ENCODE results near the gene ELAVL3.
"Not testable (repeated sequence)": the region's sequence is repeated elsewhere in the genome, so short reads cannot be mapped to it uniquely, and the experiment has no call there.

Gene ELAVL3

DNA sequence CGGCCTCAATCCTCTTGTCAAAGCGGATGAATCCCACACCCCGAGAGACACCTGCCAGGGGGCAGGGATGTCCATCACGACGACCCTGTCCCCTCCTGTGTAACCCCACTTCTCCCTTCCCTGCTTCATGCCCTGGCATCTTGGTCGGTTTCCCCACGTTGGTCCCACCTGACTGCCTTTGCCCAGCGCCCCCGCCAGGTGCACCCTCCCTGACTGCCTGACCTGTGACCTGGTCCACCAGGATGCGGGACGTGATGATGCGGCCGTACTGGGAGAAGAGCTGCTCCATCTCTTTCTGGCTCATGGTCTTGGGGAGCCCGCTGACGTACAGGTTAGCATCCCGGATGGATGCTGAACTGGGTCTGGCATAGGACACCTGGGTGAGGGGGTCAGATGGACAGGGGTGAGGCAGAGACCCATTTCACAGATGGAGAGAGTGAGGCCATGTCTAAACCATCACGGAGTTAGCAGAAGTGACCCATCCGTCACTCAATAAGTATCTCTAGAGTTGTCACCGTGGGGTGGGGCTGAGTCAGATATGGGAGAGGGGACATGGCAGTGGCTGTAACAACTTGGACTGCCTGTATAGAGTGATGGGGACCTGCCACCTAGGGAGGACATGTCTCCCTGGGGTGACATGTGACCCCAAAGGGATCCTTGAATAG lies 22.5 kb downstream of the ELAVL3 start:
- DNase-seq = no peak

DNA sequence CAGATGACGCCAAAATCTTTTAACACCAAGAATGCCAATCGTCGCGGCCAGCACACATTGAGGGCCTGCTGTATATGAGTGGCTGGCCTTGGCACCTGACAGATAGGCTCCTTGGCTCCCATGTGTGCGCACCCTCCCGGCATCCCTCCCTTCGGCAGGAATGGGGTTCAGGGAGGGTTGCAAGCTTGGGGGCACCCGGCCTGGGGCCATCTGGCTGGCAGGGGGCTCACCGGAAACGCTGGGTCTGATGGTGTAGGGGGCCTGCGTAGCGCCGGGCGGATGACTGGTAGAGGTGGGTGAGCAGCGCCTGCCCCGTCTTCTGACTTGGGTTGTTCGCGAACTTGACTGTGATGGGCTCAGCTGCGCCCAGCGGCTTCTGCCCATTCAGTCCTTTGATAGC lies 23.0 kb downstream of the ELAVL3 start:
- no peak for DNase-seq

DNA sequence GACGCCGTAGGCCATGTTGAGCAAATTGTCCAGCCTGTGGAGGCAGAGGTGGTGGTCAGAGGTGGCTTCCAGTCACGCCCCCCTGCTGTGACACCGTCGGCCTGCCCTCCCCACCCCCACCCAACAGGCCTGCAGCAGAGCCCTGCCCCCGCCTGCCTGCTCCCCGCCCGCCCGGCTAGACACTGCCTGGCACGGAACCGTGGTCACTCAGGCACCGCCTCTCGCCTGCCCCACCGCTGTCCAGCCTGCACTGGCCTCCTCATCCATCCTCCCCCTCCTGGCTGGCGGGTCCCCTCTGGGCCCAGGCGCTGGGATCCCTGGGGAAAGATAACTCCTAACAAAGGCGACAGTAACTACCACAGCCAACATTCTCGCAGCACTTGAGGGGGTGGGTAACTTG lies 23.7 kb downstream of the ELAVL3 start:
- no peak for DNase-seq

DNA sequence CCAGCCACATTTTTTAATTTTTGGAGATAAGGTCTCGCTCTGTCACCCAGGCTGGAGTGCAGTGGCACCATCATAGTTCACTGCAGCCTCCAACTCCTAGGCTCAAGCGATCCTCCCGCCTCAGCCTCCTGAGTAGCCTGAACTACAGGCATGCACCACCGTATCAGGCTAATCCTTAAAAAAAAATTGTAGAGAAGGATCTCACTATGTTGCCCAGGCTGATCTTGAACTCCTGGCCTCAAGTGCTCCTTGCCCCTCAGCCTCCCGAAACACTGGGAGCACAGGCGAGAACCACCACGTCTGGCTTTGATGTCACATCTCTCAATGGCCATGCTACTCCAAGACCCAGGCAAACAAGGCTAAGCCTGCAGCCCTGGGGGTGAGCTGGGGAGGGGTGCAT lies 24.2 kb downstream of the ELAVL3 start:
- no peak for DNase-seq

DNA sequence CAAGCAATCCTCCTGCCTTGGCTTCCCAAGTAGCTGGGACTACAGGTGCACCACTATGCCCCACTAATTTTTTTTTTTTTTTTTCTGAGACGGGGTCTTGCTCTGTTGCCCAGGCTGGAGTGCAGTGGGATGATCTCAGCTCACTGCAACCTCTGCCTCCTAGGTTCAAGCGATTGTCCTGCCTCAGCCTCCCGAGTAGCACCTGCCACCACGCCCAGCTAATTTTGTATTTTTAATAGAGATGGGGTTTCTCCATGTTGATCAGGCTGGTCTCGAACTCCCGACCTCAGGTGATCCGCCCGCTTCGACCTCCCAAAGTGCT lies 25.7 kb downstream of the ELAVL3 start:
- DNase-seq = not testable (repeated sequence)

DNA sequence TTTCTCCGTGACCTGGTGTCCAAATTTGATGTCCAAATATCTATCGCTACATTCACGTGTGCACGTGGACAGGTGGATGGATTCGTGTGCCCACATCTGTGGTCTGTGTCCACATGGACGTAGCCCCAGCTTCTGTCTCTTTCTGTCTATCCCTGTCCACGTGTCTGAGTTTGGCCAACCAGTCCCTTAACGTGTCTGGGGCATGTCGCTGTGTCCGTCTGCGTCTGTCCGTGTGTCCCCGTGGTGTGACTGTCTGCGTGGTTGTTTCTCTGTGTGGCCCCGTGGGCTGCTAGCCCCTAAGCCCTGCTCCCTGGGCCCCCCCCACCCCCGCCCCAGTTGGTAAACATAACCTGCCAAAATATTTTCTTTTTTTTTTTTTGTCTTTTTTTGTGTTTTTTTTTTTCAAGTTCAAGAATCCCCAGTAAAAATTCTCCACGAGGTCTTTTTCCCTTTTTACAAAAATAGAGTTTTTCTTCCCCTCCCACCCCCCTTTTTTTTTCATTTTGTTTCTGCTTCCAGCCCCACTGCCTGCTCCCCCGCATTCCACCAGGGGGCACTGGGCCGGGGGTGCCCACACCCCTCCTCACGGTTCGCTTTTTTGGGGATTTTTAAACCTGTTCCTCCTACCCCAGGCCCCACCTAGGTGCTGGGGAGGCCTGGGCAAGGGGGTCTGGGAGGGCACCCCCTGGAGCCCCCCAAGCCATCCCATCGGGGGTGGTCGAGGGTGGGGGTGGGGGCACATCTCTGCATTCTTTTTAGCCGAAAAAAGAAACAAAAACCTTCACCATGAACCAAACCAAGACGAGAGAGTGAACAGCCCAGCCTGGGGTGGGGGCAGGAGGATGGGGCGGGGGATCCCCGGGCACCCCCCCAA lies 27.1 kb downstream of the ELAVL3 start:
- DNase-seq = no peak

DNA sequence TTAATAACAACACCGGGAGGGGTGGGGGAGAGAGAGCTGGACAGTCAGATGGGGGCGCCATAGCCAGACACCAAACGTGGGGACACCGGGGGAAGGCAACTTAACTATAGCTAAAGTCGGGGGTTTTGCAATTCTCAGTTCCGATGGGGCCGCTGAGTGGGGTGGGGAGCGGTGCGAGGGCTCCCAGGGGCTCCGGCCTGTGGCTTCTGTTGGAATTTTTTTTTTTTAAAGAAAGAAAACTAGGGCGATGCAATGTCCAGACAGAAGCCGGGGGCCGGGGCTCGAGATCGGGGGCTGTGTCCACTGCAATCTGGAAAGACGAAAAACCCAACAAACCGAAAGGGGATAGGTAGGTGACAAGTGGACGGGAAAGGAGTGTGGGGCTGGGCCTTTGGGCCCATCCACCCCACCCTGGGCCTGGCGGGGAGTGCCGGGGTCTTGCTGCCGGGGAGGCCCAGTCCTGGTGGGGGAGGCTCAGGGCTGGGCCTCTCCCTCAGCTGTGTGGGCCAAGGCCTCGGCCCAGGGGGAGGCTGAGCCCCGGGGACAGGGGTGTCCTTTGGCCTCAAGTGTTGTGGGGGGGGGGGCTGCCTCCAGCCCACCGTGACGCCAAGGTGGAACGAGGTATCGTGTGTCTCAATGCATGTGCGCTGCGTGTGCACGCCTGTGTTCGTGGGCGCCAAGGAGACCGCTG lies 28.1 kb downstream of the ELAVL3 start:
- no peak for DNase-seq

DNA sequence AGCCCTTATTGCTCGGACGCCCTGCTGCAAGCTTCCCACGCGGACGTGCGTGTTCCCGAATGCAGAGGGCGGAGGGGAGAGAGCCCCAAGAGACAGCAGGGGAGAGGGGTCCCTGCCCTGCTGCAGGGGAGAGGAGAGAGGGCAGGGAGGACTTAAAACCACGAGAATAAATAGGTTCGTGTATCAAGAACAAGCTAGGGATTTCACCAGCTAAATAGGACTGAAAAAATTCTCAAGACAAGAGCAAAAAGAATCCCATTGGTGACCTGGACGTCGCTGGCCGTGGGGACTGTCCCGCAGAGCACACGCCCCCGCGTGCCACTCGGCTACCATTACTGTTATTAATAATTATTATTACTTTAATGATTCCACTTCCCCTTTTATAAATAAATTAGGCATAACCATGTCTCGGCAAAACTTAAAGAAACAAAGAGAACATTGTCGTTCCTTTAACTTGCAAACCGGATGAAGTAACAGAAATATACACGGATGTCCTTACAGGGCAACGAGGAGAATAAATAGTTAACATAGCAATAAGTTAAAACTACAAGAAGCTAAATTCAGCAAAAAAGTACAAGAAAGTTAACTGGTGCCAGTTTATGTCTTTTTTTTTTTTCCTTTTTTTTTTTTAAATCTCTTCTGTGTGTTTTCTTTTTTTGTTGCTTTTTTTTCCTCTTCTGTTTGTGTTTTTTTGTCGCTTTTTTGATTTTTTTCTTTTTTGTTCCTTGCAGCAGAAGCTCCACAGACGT lies 28.8 kb downstream of the ELAVL3 start:
- no peak for DNase-seq

DNA sequence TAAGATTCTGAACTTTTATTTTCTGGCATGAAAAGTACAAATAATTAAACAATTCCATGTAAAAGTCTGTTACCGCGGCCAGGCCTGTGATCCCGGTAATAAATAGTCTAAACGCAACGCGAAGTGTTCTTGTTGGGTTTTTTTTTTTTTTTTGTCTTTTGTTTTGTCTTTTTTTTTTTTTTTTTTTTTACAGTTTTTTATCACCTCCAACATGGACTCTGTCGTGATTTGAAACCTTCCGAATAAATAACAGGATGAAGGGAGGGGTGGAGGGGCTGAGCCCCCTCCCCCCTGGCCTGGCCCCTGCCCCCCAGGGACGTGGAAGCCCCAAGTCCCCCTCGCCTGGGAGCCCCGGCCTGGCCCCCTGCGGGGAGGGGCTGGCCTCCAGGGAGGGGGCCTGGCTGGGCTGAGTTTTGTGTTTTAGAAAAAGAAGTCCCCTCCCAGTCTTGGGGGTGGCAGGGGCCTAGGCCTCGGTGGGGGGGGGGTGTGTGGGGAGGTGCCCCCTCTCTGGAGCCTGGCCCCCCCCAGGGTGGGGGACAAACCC lies 29.4 kb downstream of the ELAVL3 start:
- DNase-seq = no peak

DNA sequence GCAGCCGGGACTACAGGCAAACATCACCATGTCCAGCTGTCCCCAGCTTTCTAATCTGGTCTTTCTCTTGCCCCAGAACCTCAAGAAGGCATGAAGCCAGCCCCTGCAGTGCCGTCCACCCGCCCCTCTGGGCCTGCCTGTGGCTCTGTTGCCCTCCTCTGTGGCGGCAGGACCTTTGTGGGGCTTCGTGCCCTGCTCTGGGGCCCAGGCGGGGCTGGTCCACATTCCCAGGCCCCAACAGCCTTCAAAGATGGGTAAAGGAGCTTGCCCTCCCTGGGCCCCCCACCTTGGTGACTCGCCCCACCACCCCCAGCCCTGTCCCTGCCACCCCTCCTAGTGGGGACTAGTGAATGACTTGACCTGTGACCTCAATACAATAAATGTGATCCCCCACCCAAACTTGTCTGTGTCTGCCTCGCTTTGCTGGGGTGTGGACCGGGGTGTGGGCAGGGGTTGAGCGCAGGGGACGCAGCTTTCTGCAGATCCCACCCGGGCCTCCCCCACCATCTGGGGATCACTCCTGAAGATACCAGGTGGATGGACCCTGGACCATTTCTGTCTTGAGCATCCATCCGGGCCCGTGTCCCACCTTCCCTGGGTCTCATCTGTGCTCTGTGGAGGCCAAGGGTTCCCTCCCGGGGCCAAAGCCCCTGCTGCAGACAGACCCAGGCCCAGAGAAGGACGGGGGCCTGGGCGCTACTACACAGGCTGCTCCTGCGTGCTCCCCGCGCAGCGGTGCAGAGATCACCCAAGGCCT lies 30.1 kb downstream of the ELAVL3 start:
- no peak for DNase-seq

DNA sequence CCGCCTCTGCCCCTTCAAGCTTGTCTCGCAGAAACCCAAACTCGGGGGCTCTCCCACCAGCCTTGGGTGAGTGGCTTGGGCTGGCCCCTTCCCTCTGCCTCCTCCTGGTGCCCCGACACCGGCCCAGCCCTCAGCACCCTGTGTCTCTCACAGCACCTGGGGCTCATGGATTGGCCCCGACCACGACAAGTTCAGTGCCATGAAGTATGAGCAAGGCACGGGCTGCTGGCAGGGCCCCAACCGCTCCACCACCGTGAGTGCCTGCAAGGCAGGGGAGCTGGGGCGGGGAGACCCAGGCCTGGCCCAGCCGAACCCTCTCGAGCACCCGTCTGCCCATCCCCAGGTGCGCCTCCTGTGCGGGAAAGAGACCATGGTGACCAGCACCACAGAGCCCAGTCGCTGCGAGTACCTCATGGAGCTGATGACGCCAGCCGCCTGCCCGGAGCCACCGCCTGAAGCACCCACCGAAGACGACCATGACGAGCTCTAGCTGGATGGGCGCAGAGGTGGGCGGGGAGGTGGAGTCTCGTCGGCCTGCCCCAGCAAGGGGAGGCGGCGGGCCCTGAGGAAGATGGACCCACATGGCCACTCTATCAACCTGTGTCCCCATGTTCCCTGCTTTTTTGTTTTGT lies 31.8 kb downstream of the ELAVL3 start:
- DNase-seq = no peak

DNA sequence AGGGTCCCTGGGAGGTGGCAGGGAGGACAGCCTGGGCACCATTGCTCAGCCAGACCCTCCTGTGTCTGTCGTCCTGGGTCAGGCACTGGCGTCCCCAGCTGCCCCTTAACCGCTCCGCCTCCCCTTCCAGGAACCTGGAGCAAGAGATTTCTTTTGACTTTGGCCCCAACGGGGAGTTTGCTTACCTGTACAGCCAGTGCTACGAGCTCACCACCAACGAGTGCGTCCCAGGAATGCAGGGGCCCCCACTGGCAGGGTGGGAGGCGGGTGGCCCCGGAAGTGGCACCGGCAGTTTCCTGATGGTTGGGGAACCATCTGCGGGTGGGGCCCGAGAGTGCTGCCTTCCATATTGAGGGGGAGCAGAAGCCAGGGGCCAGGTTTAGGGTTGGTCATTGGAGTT lies 32.4 kb downstream of the ELAVL3 start:
- DNase-seq = no peak

DNA sequence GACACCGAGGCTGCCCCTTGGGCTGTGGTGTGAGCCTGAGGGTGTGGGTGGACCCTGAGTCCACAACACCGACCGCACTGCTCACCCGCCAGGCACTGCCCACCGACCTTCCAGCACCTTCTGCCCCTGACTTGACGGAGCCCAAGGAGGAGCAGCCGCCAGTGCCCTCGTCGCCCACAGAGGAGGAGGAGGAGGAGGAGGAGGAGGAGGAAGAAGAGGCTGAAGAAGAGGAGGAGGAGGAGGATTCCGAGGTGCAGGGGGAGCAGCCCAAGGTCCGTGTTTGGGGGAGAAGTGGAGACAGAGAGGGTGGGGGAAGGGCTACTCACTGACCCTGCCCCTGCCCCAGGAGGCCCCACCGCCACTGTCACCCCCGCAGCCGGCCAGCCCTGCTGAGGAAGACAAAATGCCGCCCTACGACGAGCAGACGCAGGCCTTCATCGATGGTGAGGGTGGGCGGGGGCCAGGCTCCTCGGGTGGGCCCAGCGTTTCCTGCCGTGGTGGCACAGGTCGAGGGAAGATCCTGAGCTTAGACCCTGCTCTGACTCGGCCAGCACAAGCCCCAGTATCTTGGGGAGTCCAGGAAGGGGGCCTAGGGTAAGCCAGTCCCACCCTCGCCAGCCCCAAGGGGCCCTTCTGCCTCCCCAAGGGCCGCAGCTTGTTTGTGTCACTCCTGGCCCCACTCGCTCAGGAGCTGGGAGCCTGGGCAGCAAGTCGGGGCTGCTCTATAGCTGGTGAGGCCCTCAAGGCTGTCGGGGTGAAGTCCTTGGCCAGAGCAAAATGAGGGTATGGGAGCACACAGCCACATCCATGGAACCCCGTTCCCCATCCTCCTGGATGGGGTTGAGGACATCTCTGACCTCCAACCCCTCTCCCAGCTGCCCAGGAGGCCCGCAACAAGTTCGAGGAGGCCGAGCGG lies 33.2 kb downstream of the ELAVL3 start:
- DNase-seq = no peak

DNA sequence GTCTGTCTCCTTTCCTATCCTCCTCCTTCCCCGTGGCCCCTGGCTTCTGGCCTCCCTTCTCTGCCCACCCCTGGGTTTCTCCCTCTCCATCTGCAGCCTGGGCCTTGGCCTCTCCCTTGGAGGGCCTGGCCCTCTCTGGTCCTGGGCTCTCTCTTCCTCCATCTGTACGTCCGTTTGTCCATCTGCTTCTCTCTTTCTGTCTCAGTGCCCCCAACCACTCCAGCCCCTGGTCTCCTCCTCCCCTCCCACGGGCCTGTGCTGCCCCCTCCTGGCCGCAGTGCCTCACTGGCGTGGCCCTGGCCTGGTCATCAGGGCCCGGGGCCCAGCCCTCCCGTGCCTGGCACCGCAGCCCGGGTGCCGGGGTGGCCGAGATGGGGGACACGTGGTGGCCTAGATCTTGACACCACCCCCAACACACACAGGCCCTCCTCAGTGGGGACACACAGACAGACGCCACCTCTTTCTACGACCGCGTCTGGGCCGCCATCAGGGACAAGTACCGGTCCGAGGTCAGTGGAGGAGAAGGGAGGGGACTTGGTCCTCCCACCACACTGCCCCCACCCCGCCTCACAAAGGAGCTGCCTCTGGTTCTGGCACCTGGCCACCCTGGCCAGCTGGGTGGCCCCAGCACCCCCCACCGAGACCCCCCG lies 34.1 kb downstream of the ELAVL3 start:
- DNase-seq = peak in 2 of 5 donors; percentile 37 to 40

DNA sequence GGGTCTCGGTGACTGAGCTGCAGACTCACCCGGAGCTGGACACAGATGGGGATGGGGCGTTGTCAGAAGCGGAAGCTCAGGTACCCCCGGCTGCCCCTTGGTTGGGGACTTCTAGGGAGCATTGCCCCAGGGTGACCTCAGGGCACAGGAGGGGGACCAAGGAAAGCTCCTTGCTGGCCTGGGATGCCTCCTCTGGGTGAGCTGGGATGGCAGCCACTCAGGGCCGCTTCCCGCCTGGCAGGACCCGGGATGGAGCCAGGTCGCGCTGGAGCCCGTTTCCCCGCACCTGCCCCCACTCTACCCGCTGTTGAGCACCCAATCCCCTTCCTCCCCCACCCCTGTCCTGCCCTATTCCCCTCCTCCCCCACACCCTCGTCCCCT lies 34.6 kb downstream of the ELAVL3 start:
- DNase-seq = no peak

DNA sequence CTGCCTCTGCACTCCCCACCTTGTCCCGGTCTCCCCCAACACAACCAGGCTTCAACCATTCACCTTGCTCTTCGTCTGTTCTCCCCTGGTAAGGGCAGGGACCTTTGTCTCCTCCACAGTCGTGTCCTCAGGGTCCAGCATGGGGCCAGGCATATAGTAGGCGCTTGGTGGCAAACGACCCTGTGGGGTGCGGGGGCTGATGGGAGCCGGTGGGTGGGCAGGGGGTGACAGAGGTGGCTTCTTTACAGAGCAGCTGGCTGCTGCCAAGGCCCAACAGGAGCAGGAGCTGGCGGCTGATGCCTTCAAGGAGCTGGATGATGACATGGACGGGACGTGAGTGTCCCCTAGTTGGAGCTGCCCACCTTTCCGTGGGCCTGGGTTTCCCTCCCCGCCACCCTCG lies 35.7 kb downstream of the ELAVL3 start:
- no peak for DNase-seq

DNA sequence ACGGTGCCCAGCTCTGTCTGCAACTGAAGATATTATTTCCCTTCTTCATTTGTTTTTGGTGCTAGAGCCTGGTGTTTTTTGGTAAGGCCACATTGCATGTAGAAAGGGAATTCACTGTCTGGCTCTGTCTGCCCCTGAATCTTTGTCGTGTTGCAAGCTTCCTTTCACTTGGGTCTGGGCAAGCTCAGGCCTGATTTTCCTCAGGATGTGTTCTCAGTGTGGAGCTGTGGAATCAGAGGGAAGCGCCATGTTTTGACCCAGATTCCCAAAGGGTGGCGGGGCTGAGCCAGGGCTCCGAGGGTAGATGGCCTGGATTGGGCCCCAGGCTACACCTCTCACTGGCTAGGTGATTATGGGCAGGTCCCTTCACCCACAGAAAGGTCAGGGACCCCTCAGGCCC lies 36.8 kb downstream of the ELAVL3 start:
- no peak for DNase-seq

DNA sequence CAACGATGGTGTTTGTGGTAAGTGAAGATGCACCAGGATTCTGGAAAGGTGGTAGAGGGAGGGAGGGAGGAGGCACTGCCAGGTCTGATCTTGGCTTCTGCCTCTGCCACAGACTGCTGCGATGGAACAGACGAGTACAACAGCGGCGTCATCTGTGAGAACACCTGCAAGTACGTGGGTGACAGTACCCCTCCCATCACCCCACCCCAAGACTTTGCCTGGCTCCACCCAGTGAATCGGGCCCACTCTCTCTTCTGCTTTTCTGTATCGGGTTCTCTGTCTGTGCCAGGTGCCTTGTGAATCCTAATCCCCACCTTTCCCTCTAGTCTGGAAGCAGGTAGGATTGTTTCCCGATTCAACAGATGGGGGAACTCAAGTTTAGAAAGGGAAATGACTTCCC lies 42.9 kb downstream of the ELAVL3 start:
- DNase-seq = no peak

DNA sequence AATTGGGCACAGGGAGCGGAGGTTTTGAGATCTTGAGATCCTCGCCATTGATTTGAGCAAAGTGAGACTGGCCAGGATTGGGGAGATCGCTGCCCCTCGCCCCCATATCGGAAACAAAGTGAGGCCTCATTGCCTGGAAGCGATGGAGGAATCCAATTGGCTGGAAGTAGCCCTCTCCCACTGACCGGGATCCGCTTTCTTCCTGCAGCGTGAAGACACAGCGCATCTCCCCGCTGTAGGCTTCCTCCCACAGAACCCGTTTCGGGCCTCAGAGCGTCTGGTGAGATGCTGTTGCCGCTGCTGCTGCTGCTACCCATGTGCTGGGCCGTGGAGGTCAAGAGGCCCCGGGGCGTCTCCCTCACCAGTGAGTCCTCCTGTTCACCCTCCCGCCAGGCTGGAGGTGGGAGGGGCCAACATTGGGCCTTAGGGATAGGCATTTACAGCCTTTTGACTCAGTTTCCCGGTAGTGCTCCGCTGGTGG lies 45.0 kb downstream of the ELAVL3 start:
- peak in 1 of 5 donors; percentile 27 for DNase-seq
